ENCODE measurements around the gene CFAP107.

- TF ChIP-seq POLR2A (IDR thresholded peaks at IDR 0.05) (no peak), CTCF (IDR thresholded peaks at IDR 0.05) (no peak)
Observed at GRCh38 chr1:12778061-12778460, 32.1 kb downstream of the CFAP107 start.

All from adrenal gland (tissue), 5 donors.